Measurements from ENCODE around the gene H1-8.

DNA sequence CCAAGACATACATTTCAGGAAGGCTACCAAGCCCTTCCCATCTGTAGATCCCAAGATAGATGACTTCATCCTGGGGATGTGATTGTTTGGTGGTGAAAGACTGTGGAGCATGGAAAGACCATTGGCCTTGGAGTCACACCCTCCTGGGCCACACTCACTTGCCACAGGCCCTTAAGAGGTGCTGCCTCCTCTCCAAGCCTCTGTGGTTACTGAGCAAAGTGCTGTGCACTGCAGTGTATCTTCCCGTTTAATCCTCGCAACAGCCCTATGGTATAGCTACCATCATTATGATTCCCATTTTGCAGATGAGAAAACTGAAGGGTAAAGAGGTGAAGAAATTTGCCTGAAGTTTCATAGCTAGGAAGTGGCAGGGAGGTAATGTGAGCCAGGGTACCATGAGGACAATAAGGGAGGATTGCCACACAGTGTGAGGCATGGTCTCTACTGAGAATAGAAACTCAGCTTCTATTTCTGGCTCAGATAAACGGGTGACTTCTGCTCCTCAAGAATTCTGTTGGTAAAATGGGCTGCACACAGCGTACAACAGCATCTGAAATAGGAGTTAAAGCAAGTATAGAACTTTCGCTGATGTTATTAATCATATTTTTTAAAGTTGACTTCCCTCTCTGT, 38.4 kb upstream of the H1-8 start:
- no peak for TF ChIP-seq POLR2A (IDR thresholded peaks at IDR 0.05)
- TF ChIP-seq, protein P1, sequence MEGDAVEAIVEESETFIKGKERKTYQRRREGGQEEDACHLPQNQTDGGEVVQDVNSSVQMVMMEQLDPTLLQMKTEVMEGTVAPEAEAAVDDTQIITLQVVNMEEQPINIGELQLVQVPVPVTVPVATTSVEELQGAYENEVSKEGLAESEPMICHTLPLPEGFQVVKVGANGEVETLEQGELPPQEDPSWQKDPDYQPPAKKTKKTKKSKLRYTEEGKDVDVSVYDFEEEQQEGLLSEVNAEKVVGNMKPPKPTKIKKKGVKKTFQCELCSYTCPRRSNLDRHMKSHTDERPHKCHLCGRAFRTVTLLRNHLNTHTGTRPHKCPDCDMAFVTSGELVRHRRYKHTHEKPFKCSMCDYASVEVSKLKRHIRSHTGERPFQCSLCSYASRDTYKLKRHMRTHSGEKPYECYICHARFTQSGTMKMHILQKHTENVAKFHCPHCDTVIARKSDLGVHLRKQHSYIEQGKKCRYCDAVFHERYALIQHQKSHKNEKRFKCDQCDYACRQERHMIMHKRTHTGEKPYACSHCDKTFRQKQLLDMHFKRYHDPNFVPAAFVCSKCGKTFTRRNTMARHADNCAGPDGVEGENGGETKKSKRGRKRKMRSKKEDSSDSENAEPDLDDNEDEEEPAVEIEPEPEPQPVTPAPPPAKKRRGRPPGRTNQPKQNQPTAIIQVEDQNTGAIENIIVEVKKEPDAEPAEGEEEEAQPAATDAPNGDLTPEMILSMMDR (IDR thresholded peaks at IDR 0.05): no peak
- no peak for TF ChIP-seq POLR2AphosphoS5 (IDR thresholded peaks at IDR 0.05)

Measured in prostate gland (tissue), 2 donors.